CD4-positive, alpha-beta T cell treated with Interleukin-4 for 1 hour (primary cell): ENCODE data around the gene RPA3.

Experiments
- DNase-seq, 2 donors: peaks; one replicate each; pipeline ENCODE4 v3.0.0-alpha.2; 2020 to 2022

Gene RPA3

GRCh38 chr7:7731732-7732131, 13.3 kb upstream of the RPA3 start:
- no peak for DNase-seq

DNA sequence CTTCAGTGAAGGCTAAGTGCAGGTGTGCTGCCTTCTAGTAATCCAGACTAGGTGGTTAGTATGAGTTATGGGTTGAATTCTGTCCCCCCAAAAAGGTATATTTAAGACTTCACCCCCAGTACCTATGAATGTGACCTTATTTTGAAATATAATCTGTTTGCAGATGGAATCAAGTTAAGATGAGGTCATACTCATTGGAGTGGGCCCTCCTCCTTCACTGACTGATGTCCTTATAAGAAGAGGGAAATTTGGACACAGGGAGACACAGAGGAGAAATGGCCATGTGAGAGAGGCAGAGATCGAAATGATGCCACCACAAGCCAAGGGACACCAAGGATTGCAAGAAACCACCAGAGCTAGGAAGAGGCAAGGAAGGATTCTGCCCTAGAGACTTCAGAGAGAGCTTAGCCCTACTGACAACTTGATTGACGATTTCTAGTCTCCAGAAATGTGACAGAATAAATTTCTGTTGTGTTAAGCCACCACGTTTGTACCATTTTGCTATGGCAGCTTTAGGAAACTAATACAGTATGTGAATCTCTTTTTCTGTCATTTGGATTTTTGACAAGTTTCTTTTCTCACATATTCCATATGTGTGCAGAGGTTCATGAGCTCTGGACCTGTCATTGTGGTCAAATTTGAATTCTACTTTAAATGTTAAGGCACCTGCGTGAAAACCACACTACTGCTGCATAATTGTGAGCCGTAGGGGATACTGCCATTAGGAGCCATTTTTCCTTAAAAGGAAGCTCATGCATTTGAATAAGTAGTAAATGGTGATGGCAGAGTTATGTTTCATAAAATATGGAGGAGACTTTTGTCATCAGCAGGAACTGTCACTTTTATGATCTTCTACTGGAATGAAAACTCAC, 2.6 kb upstream of the RPA3 start:
- DNase-seq, result no peak

DNA sequence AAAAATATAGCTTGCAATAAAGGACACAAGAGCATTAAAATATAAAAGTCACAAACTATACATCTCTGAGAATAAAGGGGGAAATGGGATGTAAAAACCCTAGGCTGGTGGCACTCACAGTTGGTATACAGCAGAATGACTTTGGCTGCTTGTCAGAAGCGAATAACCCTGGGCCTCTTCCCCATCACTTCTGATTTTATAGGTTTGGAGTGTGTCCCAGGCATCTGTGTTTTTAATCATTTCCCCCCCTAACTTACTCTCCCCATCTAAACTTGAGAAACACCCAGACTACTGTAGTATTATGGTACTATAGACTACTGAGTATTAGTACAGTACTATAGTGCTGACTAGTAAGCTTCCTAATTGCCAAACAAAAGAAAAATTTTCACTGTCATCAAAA, 1.8 kb upstream of the RPA3 start:
- DNase-seq, result no peak

GRCh38 chr7:7719236-7719635, 829 bp upstream of the RPA3 start:
- DNase-seq, result peak in 1 of 2 donors; percentile 14

DNA sequence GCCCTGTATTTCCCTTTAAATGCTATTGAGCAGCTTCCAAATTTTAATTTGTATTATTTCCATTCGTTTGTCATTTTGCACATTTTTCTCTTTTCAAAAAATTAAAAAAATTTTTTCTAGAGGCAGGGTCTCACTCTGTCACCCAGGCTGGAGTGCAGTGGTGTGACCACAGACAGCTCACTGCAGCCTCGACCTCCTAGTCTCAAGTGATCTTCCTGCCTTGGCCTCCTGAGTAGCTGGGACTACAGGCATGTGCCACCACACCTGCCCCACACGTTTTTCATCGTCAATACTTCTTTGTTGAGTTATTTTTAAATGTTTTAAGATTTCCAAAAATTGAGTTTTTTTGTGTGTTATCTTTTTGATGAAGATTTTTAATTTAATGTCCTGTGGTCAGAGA, 4.7 kb downstream of the RPA3 start:
- DNase-seq, result no peak

DNA sequence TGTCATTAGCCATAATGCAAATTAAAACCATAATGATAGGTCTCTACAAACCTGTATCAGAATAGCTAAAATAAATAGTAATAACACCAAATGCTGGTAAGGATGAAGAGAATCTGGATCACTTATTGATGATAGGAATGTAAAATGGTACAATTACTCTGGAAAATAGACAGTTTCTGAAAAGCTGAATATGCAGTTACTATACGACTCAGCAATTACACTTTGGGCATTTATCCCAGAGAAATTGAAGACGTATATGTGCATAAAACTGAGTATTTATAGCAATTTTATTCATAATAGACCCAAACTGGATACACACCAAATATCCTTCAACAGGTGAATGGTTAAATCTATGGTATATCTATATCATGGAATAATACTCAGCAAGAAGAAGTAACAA, 7.9 kb downstream of the RPA3 start:
- DNase-seq, result no peak

- no peak for DNase-seq
Observed at GRCh38 chr7:7709291-7709690, 9.1 kb downstream of the RPA3 start.

- no peak for DNase-seq
Observed at GRCh38 chr7:7707806-7708205, 10.6 kb downstream of the RPA3 start.

DNA sequence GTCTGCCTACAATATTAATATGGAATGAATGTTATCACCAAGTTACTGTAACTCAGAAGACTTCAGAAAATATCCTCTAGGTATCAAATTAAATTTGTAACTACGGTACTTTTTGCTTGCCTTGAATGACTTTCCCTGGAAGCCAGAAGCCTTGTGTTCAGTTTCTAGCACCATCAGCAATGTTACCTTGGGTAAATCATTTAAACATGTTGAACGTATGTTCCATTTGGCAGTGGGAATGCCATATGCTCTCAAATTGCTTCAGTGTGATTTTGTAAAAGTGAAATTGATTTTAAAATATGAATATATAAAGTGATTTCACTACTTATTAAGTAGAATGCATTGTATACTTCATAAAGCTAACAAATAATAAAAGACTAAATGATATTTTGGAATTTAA, 11.2 kb downstream of the RPA3 start:
- no peak for DNase-seq

DNA sequence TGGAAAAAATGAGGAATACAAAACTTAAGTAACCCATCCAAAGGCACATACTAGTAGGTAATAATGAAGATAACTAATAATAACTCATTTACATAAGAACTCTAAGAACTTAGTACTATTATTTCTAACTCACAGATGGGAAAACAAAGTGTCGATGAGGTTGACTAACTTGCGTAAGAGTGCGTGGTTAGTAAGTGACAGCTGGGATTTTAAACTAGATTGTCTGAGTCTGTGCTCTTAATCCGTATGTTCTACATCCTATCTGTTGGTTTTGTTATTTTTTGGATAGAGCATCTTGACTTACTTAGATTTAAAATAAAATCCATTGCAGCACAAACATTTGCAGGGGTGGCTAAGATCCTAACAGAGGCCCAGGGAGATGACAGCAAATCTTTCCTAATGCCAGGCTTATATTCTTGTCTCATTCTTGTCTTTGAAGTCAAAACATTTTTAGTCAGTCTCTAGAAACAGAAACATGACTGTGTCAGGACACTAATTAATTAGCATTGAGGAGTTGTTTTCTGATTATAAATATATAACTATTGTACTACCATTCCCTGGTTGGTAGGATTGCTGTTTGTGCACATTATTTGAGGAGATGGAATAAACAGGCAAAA, 11.7 kb downstream of the RPA3 start:
- DNase-seq, result no peak

GRCh38 chr7:7706101-7706511, 12.3 kb downstream of the RPA3 start:
- DNase-seq, result no peak

DNA sequence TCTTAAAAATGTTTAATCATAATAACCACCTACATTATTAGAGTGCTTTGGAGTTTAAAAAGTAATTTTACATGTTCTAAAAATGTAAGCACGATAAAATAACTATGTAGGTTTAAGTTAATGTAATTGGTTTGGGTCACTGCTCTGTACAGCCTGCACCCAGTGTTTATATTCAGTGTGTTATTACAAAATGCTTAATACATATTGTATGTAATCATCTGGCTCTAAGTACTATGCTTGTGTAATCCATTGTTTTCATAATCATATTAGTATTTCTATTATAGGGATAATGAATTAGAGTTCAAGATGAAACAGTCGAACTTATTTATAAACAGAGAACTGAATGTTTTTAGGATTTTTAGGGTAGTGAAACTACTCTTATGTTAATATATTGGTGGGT, 13.1 kb downstream of the RPA3 start:
- DNase-seq, result no peak

DNA sequence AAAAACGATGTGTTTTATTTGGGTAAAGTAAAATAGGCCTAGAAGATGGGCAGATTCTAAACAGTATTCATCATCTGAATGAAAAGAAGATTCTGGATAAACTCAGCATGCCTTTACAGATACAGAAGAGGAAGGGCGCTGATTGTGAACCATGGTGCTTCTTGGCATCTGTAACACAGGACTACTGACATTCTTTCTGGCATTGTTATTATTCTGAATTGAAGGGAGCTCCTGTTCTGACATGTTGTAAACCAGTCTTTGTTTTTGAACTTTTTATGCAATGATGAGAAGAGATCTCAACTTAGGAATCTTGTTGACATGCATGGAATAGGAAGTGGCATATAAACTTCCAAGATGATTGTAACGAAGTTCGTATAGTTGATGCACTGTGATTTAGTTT, 13.5 kb downstream of the RPA3 start:
- no peak for DNase-seq

DNA sequence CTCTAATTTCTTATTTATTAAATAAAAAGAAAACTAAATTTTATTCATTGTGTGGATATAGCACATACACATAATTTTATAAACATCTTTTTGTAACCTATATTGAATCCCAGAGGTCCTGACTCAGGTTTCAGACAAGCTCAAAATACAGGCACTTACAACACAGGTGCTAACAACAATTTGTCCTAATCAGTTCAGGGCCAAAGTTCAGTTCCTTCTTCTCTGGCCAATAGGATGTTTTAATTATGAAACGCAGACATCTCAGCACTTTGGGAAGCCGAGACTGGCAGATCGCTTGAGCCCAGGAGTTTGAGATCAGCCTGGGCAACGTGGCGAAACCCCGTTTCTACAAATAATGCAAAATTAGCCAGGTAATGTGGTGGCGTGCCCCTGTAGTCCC, 15.0 kb downstream of the RPA3 start:
- DNase-seq, result no peak

DNA sequence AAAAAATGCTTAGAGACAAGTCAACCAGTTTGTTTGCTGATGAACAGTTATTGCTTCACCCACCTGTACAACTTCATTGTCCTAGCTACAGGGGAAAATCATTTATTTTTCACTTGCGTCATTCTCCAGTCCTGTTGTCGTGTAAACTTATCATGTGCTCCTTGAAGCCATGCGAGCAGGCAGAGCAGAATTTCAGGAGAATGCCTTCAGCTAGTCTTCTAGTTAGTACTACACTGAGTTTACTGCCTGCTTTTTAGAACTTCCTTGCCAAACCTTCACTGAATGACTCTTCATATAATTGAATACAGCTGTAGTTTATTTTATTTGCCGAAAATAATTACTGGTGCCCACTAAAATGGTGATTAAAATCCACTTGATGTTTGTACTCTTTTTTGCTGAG, 15.6 kb downstream of the RPA3 start:
- no peak for DNase-seq

- DNase-seq, result no peak
Observed at GRCh38 chr7:7701527-7701926, 16.9 kb downstream of the RPA3 start.

DNA sequence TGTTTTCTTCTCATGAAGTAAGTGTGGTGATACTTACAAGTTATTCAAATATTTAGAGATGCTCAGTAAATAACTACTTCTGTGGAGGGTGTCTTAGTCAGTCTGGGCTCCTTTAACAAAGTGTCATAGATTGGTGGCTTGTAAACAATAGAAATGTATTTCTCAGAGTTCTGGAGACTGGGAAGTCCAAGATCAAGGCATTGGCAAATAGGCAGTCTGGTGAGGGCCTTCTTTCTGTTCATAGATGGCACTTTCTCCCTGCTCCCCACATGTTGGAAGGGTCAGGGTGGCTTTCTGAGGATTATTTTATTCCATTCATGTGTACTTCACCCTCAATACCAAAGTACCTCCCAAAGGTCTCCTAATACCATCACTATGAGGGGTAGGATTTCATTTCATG, 18.4 kb downstream of the RPA3 start:
- DNase-seq, result no peak

GRCh38 chr7:7699380-7699779, 19.0 kb downstream of the RPA3 start:
- DNase-seq, result no peak

GRCh38 chr7:7698930-7699329, 19.5 kb downstream of the RPA3 start:
- no peak for DNase-seq

DNA sequence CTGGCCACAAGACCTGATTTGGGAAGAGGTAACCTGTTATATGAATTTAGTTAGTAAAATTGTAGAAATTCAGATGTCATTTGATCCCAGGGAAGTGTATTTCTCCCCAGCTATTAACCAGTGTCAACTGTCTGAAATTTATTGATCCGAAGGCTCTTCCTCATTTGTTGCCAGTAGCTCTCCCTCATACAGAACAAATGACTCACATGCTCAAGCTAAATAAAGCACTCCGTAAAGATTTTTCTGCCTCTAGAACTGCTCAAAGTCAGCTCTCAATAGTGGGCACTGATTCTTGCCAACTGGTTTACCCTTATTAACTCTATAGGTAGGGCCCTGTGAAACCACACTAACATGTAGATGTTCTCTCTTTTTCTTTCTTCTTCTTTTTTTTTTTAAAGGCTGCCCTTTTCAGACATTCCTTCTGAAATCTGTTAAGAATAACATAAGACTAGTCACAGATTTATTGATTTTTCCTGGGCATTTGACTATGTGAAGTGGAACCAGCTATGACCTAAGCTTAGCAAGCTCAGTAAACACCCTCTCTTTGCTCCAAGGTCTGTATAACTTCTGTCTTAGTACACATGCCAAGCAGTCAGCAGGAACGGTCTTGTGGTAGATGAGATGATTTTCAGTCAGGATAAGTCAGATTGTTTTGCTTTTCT, 21.8 kb downstream of the RPA3 start:
- DNase-seq, result no peak

DNA sequence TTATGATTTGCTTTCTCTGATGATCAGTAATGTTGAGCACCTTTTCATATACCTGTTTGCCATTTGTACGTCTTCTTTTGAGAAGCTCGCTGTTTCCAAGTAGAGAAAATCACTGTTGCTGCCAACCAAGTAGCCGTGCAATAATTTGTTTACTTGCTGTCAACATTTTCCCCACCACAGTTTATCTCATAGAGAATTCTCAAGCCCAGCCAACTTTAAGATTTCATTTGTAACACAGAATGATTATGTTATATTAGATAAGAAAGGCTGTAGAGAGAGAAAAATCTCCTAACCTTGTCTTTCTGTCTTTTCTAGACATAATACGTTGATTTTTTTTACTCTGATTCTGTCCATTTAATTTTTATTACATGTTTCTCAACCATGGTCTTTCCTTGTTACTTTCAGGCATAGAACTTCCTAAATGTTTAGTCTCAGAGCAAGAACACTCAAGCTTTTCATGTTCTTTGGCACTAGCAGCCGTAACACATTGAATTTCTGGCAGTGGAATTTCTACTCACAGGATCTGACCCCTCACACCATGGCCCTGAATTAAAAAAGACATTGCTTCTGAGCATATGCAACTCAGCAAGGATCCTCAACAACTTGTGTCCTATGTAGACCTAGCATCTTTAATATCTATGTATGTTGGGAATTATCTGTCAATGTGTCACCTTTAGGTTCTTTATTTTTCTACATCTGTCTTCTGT, 23.1 kb downstream of the RPA3 start:
- DNase-seq, result no peak

DNA sequence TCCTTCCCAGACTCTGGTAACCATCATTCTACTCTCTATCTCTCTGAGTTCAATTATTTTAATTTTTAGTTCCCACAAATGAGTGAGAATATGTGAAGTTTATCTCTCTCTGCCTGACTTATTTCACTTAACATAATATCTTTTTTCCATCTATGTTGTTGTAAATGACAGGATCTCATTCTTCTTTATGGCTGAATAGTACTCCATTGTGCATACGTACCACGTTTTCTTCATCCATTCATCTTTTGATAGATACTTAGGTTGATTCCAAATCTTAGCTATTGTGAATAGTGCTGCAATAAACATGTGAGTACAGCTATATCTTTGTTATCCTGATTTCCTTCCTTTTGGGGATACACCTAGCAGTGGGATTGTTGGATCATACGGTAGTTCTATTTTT, 23.9 kb downstream of the RPA3 start:
- DNase-seq, result no peak

GRCh38 chr7:7693881-7694280, 24.5 kb downstream of the RPA3 start:
- no peak for DNase-seq

- DNase-seq, result no peak
Observed at GRCh38 chr7:7688956-7689355, 29.5 kb downstream of the RPA3 start.
